ENCODE data around the gene FBXO45. TPM values are rescaled to one million over a fixed set of nuclear protein-coding genes. Genes with fewer than 3 reads are reported as not detected.

The FBXO45 gene
- total RNA-seq, 1 donor from 2014 or later: 23.1 TPM

DNA sequence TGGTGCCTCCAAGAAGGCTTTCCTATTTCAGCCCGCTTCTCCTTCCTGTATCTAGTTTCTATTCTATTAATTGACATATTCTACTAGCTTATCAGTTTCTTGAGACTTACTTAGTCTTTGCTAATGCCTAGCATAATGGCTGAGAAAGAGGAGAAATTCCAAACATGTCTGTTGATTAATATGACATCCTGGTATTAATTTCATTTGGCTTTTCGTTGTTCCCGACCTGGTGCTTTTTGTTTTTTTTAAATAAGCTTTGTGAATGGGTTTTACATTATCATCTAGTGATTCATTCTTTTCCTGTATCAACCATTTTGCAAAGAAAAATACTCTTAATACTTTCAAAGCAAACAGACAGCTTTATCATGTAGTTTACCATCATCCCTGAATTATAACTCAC lies 13.2 kb upstream of the FBXO45 start:
- TF ChIP-seq EZH2 (IDR thresholded peaks at IDR 0.05) (no peak), EZH2phosphoT487 (IDR thresholded peaks at IDR 0.05) (no peak)
- TF ChIP-seq, protein P1, sequence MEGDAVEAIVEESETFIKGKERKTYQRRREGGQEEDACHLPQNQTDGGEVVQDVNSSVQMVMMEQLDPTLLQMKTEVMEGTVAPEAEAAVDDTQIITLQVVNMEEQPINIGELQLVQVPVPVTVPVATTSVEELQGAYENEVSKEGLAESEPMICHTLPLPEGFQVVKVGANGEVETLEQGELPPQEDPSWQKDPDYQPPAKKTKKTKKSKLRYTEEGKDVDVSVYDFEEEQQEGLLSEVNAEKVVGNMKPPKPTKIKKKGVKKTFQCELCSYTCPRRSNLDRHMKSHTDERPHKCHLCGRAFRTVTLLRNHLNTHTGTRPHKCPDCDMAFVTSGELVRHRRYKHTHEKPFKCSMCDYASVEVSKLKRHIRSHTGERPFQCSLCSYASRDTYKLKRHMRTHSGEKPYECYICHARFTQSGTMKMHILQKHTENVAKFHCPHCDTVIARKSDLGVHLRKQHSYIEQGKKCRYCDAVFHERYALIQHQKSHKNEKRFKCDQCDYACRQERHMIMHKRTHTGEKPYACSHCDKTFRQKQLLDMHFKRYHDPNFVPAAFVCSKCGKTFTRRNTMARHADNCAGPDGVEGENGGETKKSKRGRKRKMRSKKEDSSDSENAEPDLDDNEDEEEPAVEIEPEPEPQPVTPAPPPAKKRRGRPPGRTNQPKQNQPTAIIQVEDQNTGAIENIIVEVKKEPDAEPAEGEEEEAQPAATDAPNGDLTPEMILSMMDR (IDR thresholded peaks at IDR 0.05): no peak
- no peaks in the 10 kb centered on the region for H3K9me3 ChIP-seq (ENCODE audit: low read depth)
- H2AFZ ChIP-seq (replicated peaks): no peak overlapping the region
- no peak for DNase-seq (ENCODE audit: low spot score)
- H3K4me2 ChIP-seq: no peak overlapping the region
- Mint-ChIP-seq H3K36me3 (peaks cover 3% of the 10 kb centered on the region), H3K27ac (no peak overlapping the region), H3K27me3 (ENCODE audit: insufficient read depth, low read depth) (no peaks in the 10 kb centered on the region), H3K9me3 (peaks cover 4% of the 10 kb centered on the region), H3K4me3 (no peak overlapping the region), H3K4me1 (no peaks in the 10 kb centered on the region)
- H4K20me1 ChIP-seq (ENCODE audit: low read depth): no peaks in the 10 kb centered on the region
- no peaks in the 10 kb centered on the region for H3K79me2 ChIP-seq (ENCODE audit: low read depth)
- no peaks in the 10 kb centered on the region for H3K27me3 ChIP-seq
- H3K4me3 ChIP-seq: no peak overlapping the region
- peak overlapping the region; percentile 1 for H3K9ac ChIP-seq
- H3K4me1 ChIP-seq: no peaks in the 10 kb centered on the region
- H3K27ac ChIP-seq: no peak overlapping the region
- H3K36me3 ChIP-seq: no peaks in the 10 kb centered on the region
- H3F3A ChIP-seq (ENCODE audit: low read depth): no peaks in the 10 kb centered on the region

- Histone ChIP-seq H2AFZ (replicated peaks) (no peak overlapping the region), H3F3A (ENCODE audit: low read depth) (no peaks in the 10 kb centered on the region), H3K9me3 (ENCODE audit: low read depth) (no peaks in the 10 kb centered on the region), H3K79me2 (ENCODE audit: low read depth) (no peaks in the 10 kb centered on the region), H3K27ac (no peak overlapping the region), H3K4me2 (no peak overlapping the region), H3K27me3 (no peaks in the 10 kb centered on the region), H4K20me1 (ENCODE audit: low read depth) (no peaks in the 10 kb centered on the region), H3K4me1 (no peaks in the 10 kb centered on the region), H3K4me3 (no peak overlapping the region), H3K36me3 (no peaks in the 10 kb centered on the region), H3K9ac (no peak overlapping the region)
- DNase-seq (ENCODE audit: low spot score): no peak
- no peaks in the 10 kb centered on the region for H3K27me3 Mint-ChIP-seq (ENCODE audit: insufficient read depth, low read depth)
- peaks cover 5% of the 10 kb centered on the region for H3K36me3 Mint-ChIP-seq
- no peak overlapping the region for H3K4me3 Mint-ChIP-seq
- H3K4me1 Mint-ChIP-seq: no peaks in the 10 kb centered on the region
- no peak overlapping the region for H3K27ac Mint-ChIP-seq
- TF ChIP-seq EZH2phosphoT487 (IDR thresholded peaks at IDR 0.05) (no peak), EZH2 (IDR thresholded peaks at IDR 0.05) (no peak)
- TF ChIP-seq, protein P1 (IDR thresholded peaks at IDR 0.05): no peak
- no peaks in the 10 kb centered on the region for H3K9me3 Mint-ChIP-seq
These were observed 11.2 kb upstream of the FBXO45 start for GRCh38 chr3:196557236-196557635.

GRCh38 chr3:196558476-196558875 lies 10.0 kb upstream of the FBXO45 start:
- H3K27me3 Mint-ChIP-seq (ENCODE audit: insufficient read depth, low read depth): no peaks in the 10 kb centered on the region
- TF ChIP-seq EZH2 (IDR thresholded peaks at IDR 0.05) (no peak), EZH2phosphoT487 (IDR thresholded peaks at IDR 0.05) (no peak)
- TF ChIP-seq, protein P1 (IDR thresholded peaks at IDR 0.05): no peak
- no peak for DNase-seq (ENCODE audit: low spot score)
- Histone ChIP-seq H3K36me3 (no peaks in the 10 kb centered on the region), H2AFZ (replicated peaks) (no peak overlapping the region), H4K20me1 (ENCODE audit: low read depth) (no peaks in the 10 kb centered on the region), H3K27me3 (no peaks in the 10 kb centered on the region), H3K4me2 (no peak overlapping the region), H3K9ac (no peak overlapping the region), H3K4me3 (no peak overlapping the region), H3F3A (ENCODE audit: low read depth) (no peaks in the 10 kb centered on the region), H3K27ac (no peak overlapping the region), H3K9me3 (ENCODE audit: low read depth) (no peaks in the 10 kb centered on the region), H3K4me1 (no peaks in the 10 kb centered on the region), H3K79me2 (ENCODE audit: low read depth) (no peaks in the 10 kb centered on the region)
- H3K4me3 Mint-ChIP-seq: no peak overlapping the region
- no peak overlapping the region for H3K27ac Mint-ChIP-seq
- no peaks in the 10 kb centered on the region for H3K4me1 Mint-ChIP-seq
- no peaks in the 10 kb centered on the region for H3K9me3 Mint-ChIP-seq
- H3K36me3 Mint-ChIP-seq: peaks cover 5% of the 10 kb centered on the region
